AG20443 (cell line): ENCODE data around the gene RPS21.
"Not testable (repeated sequence)": the region's sequence is repeated elsewhere in the genome, so short reads cannot be mapped to it uniquely, and the experiment has no call there.

ENCODE experiments used
- DNase-seq: peaks from one replicate; pipeline ENCODE4 v3.0.0; 2012; ENCODE audit warnings: low spot score, mixed read lengths

RPS21 gene

GRCh38 chr20:62365814-62366369 is 21.0 kb upstream of the RPS21 start:
- no peak for DNase-seq

- DNase-seq, result no peak
These were observed 20.4 kb upstream of the RPS21 start for GRCh38 chr20:62366370-62367135.

GRCh38 chr20:62367136-62367632 is 19.7 kb upstream of the RPS21 start, which contains the start of gene LAMA5:
Gene LAMA5, minus strand, starts transcription at chr20:62367312. Its CDS starts 67 bp downstream, at chr20:62367245.
- peak; percentile 82 for DNase-seq

- no peak for DNase-seq
These were observed 19.1 kb upstream of the RPS21 start for GRCh38 chr20:62367633-62368391.

- no peak for DNase-seq
These were observed 18.4 kb upstream of the RPS21 start for GRCh38 chr20:62368392-62368975.

GRCh38 chr20:62368976-62369814 is 17.7 kb upstream of the RPS21 start:
- peak; percentile 71 for DNase-seq

GRCh38 chr20:62369815-62370114 is 17.1 kb upstream of the RPS21 start:
- DNase-seq, result no peak

GRCh38 chr20:62370115-62370806 is 16.6 kb upstream of the RPS21 start:
- peak; percentile 84 for DNase-seq

- DNase-seq, result no peak
These were observed 15.9 kb upstream of the RPS21 start for GRCh38 chr20:62370807-62371587.

- no peak for DNase-seq
These were observed 15.3 kb upstream of the RPS21 start for GRCh38 chr20:62371588-62372041.

GRCh38 chr20:62372042-62372993 is 14.6 kb upstream of the RPS21 start:
- no peak for DNase-seq

GRCh38 chr20:62373631-62374179 is 13.2 kb upstream of the RPS21 start:
- not testable (repeated sequence) for DNase-seq

- no peak for DNase-seq
These were observed 12.4 kb upstream of the RPS21 start for GRCh38 chr20:62374331-62375152.

- DNase-seq, result peak; percentile 53
These were observed 10.5 kb upstream of the RPS21 start for GRCh38 chr20:62376112-62377063.

GRCh38 chr20:62377064-62377461 is 9.8 kb upstream of the RPS21 start:
- DNase-seq, result no peak

GRCh38 chr20:62377615-62378178 is 9.2 kb upstream of the RPS21 start:
- DNase-seq, result no peak
